ENCODE results near the gene CDK18.

DNA sequence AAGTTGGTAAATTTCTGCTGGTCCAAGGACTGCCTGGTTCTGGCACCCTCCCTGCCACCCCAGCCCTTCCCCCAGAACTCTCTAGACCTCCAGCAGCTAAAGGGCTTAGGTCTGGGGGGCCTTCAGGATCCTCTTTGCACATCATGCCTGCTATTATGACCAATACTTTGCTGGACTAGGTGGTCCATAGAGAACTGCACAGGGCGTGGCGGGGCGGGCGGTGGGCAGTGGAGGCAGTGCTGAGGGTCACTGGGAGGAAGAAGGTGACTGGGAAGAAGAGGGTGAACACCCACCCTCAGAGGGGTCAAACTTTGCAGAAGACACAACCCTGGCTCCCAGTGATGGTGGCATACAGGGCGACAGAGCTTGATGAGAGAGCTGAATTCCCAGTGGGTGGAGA lies 18.2 kb downstream of the CDK18 start:
- TF ChIP-seq, protein P1, sequence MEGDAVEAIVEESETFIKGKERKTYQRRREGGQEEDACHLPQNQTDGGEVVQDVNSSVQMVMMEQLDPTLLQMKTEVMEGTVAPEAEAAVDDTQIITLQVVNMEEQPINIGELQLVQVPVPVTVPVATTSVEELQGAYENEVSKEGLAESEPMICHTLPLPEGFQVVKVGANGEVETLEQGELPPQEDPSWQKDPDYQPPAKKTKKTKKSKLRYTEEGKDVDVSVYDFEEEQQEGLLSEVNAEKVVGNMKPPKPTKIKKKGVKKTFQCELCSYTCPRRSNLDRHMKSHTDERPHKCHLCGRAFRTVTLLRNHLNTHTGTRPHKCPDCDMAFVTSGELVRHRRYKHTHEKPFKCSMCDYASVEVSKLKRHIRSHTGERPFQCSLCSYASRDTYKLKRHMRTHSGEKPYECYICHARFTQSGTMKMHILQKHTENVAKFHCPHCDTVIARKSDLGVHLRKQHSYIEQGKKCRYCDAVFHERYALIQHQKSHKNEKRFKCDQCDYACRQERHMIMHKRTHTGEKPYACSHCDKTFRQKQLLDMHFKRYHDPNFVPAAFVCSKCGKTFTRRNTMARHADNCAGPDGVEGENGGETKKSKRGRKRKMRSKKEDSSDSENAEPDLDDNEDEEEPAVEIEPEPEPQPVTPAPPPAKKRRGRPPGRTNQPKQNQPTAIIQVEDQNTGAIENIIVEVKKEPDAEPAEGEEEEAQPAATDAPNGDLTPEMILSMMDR (optimal IDR thresholded peaks at IDR 0.05 in 1 of 3, IDR thresholded peaks at IDR 0.05 in 1 of 3, conservative IDR thresholded peaks at IDR 0.05 in 1 of 3; ENCODE audit: extremely low read depth in 1 of 3, insufficient read depth in 2 of 3, low read length in 3 of 3) = no peak
- TF ChIP-seq EZH2 (IDR thresholded peaks at IDR 0.05; ENCODE audit: low read length) = no peak

Data from keratinocyte (primary cell).